ENCODE measurements around the gene FOXE1.

FOXE1 gene

DNA sequence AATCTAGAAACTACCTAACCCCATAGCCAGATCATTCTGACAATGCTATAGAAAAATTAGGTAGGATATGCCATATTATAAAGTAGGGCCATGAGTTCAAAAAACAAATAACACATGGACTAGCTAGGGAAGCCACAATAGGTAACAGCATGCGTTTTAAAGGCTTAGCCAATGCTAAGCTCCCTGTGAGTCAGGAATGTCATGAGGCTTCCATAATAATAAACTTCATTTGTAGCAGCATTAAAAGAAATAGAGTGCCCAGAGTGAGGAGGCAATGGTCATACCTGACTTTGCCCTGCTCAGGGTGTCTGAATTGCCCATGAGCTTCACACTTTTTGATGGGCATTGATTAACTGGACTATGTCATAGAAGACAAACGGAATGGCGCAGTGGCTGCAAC, 15.8 kb downstream of the FOXE1 start:
- DNase-seq: no peak

DNA sequence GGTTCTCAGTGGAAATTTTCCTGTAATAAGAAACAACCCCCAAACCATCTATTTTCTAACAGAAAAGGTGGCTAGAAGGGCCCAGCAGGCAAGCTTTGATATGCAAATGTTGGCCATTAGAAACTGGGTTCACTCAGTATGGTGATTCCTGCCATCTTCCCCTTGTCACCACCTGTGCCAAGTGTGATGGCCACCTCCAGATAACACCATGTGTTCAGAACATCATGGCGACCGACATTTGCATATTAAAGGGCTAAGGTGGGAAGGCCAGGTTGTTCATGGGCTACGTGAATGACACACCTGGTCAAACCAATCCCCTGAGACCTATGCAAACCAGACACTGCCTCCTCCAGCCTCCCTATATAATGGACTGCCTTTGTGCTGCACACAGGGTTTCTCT, 20.4 kb downstream of the FOXE1 start:
- no peak for DNase-seq

DNA sequence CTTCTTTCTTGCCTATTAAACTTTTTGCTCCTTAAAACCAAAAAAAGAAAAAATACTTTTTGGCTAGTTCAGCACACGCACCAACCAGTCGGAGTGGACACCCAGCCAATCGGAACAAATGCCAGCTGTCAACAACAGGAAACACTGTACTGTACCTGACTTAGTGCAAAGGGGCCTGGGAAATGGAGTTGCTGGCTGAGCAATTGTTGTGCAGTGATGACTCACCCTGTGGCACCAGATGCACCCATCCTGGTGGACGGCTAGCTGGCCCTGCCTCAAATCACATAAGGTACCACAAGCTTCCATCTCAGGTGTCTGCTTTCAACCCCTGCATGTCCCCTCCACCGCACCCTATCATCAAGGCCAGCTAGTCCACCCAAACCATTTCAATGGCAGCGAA, 20.9 kb downstream of the FOXE1 start:
- DNase-seq: no peak

DNA sequence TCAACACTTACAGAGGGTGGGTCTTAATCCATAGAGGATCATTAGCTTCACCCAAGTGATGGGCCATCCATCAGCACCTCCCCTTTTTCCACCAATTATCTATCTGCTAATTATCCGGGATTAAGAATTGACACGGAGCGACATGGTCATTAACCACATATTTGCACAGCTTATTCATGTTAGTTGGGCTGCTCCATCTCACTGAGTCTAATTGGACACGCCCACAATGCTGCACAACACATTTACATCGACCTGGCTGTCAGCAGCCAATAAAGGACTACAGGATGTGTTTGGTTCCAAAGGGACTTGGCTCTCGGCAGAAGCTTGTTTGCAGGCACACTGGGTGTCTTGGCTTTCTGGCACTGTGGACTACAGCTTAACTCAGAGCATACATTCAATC, 21.6 kb downstream of the FOXE1 start:
- DNase-seq: no peak

DNA sequence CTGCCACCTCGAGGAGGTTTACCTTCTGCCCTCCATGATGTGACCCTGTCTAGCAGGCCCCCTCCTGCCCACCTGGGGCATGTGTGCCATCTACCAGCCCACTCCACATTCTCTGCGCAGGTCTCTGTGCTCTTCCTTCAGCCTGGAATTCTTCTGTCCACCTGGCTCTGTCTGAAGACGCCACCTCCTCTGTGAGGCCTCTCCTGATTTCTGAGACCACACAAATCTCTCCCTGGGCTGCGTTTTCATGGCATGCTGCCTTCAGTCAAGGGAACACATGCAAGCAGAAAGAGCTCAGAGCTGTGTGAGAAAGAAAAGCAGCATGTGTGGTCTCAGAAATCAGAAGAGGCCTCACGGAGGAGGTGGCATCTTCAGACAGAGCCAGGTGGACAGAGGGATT, 22.1 kb downstream of the FOXE1 start:
- DNase-seq: no peak

DNA sequence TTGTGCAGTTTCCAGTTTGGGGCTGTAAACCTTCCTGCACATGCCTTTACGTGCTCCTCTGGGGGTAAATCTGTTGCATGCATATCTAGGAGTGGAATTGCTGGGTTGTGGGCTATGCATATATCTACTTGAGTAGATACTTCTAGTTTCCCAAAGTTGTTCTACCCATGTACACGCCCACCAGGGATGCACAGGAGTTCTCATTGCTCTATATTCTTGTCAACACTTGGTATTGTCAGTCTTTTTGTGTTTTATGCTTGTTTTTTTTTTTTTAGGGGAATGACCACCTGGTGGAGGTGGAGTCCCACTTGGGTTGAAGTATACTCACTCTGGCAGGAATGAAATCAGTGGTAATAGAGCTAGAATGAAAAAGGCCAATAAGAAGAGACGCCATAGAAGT, 23.0 kb downstream of the FOXE1 start:
- no peak for DNase-seq

DNA sequence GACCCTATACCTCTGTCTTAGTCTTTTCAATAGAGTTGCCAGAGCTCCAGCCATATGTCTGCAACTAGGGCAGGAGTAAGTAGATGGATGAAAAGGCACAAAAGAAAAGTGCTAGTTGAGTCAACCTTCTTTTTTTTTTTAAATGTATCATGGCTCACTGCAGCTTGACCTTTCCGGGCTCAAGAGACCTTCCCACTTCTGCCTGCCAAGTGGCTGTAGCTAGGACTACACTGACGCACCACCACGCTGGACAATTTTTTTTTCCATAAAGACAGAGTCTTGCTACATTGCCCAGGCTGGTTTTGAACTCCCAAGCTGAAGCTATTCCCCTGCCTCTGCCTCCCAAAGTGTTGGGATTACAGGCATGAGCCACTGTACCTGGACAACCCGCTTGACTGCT, 27.3 kb downstream of the FOXE1 start:
- no peak for DNase-seq

DNA sequence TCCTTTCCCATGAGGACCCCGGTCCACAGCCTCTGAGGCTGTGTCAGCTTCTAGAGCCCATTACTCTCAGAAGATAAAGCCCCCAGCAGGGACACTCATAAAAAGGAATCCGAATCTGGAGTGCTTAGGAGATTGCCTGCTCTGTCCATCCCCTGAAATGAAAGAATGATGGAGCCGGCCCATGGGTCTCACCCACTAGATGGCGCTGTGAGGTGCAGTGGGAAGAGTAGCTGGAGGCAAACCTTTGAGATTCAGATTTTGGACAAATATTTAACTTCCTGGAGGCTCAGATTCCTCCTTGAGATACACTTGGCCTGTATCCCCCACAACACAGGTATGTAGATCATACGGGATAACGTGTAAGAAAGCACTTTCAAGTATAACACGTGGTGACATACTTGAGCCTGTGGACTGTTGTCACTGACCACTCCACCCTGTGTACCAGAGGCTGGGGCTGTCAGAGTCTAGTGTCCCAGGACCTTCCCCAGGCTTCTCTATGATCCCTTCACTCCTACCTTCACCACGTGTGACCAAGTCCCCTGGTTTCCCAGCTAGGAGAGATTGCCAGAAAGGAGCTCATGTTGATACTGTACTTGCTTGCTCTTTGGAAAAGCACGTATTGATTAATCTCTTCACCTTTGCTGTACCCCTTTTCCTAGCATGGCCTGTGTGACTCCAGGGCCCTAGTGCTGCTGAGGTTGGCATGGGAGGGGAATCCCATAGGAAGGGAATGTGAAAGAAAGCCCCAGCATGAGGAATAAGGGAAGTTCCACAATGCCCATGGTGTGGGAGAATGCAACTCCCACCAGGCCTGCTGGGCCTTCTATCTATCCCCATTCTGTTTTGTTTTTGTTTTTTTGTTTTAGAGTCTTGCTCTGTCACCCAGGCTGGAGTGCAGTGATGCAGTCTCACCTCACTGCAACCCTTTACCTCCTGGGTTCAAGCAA, 37.2 kb downstream of the FOXE1 start:
- DNase-seq: peak; percentile 58

DNA sequence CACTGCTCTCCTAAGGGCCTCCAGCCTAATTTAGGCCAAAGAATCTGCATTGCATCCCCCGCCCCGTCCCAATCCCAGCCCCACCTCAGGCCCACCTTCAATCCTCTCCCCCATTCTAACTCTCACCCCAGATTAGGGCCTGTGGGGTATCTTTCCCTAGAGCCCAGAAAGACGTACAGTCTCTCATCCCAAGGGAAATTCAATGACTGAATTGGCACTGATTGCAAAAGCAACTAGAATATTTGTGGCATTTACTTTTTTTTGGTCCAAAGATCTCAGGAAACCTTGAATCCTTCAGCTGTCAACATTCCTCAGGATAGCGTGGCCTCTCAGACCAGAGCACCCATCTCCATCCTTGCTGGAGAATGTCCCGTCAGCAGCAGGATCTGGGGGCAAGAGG, 38.7 kb downstream of the FOXE1 start:
- DNase-seq: no peak

DNA sequence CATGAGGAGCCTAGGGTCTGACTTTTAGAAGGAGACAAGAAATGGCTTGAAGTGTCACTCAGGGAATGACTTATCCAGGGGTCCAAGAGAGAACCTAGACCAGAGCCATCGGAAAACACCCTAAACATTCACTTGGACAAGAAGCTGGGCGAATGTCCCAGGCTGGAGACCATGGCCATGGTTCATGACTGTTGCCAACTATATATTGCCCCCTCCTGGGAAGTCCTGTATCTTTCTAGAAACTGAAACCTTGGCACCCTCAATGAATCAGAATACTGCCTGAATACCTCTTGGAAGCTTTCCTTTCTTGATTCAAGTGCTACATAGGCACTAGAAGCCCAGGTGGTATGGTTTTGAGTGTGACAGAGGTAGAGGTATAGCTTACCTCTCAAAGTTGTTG, 39.4 kb downstream of the FOXE1 start:
- DNase-seq: no peak

DNA sequence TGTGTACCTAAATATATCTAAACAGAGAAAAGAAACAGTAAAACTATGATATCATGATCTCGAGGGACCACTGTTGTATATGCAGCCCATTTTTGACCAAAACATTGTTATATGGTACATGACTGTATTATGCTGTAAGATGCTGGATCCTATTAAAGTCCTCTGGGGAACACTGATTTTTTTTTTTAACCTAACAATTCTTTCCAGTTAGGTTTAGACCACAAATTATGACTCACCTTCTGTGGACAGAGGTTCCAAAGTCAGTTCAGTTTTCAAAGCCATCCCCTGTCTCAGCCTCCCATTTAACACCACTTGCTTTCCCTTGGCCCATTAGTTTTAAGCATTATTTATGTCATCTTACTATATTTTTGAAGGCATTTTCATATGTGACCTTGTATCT, 42.2 kb downstream of the FOXE1 start:
- no peak for DNase-seq

DNA sequence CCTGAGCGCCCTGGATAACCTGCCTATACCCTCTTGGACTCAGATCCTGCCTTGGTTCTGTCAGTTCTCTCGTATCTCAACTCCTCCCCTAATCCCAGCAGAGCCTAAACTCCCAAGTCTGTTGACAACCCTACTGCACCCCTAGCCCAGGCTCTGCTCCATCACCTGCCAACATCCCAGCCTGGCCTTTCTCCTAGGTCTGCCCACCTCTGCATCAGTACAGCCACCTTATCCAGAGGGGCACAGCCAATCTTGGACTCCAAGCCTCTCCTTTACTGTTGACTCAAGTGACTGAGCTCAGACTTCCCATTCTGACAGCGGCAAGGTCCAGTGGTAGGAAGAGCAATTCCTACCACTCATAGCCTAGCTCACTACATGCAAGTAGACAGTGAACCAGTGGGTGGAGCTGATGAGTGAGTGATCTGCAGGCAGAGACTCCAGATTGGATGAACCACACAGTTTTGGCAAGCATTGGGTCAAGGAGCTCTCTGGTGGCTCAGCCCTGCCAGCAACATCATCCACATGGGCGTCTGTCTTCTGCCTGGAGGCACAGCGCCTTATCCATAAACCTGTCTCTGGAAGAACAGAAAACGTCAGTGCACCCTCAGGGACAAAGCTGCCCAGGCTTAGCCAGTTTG, 42.8 kb downstream of the FOXE1 start:
- no peak for DNase-seq

DNA sequence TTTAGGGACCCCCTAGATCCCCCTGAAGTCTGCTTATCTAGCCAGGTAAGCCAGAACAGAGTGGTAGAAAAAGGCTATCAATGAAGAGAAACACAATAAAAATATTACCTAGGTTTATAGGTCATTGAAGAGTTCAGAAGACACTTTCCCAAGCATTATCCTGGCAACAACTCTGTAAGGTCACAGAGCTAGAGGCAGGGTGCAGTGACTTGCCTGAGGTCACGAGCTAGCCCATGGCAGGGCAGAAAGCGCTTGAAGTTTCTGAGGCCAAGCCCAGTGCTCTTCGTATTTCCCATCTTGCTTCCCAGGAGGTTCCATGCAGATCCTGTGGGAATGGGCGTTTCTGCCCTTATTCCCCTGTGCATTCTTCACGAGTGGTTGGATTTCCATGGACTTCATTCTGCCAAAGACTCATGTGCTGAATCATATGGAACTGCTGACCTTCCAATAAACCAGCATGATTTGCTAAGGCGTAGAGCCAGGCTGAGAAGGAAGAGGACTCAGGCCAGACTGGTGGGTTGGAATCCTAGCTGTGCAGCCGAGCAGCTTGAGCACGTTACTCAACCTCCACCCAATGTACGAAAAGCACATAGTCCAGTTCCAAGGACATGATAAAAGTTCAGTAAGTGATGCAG, 47.2 kb downstream of the FOXE1 start:
- no peak for DNase-seq

DNA sequence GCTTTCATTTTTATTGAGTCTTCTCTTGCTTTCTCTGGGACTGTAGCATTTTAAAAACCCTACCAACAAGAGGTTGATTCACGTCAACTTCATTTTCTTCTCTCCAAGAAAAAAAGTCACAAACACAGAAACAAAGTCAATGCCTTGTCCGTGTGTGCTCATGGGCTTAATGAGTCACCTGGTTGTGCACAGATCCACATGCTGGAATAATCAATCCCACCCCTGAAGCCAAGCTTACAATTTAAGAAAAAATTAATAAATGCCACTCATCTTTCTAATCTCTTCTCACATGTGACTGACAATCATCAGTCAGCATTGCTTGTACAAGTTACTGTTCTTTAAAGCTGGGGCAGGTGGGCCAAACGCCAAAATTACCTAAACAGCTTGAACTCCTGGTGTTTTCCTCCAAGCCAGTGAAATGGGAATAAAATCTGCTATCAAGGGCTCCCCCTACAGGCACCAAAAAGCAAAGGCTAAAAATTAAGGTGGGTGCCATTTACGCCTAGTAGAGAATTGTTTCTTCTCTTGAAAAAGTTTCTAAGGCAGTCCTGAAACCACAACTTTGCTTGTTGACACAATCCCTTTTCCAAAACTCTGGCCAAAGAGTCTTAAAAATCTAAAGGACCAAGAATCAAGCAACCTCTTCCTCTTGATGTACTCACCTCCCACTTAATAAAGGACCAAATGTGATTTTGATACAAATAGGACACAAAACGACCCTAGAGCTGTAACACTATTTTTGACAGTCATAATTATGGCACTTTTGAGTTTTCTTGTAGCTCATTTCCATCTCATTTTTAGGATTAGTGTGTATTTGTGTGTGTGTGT, 47.9 kb downstream of the FOXE1 start:
- DNase-seq: peak; percentile 21

DNA sequence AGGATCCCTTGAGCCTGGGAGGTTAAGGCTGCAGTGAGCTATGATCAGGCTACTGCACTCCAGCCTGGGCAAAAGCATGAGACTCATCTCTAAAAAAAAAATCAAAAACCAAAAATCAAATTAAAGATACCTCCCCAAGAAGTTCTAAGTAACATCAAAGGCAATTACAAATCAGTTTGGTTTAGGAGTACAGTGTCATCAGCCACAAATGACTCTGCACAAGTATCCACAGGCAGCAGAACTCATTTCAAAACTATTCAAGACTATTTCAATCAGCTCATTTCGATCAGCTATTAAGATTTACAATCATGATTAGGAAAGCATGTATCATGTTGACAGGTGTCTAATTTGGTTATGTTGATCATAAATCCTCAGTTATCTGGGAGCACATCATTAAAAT, 50.2 kb downstream of the FOXE1 start:
- DNase-seq: no peak

DNA sequence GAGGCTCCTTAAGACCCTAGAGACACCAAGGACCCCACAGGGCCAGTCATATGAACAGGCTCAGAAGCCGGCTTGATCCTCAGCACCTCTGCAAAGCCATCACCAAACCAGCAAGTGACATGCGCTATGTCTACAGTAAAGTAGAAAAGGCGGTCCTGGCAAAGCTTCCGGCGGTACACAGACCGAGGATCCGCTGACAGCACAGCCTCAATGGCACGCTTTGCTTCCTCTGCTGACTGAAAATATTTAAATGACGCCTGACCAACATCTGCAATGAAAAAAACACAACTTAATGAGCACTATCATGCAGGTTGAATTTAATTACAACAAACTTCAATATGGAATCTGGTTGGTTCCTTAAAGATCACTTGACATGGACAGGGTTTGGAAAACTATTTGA, 51.7 kb downstream of the FOXE1 start:
- peak; percentile 36 for DNase-seq

DNA sequence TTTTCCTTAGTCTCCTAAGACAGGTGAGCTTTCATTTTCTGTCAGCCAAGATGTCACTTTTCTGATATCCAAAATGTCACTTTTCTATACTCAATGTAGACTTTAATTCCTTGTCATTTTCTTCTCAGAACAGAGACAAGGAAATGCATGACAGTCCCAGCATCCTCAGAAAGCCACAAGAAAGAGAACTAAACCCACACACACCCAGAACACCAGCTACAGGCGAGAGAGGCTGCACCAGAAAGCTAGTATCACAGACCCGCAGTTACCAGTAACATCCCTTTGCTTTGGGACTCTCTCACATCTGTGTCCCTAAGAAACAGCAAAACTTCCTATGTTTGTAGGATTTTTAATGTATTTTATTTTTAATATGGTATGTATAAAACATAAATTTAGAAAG, 52.2 kb downstream of the FOXE1 start:
- DNase-seq: peak; percentile 54
